Thyroid gland (tissue), 4 donors: ENCODE measurements around the gene CENPX.

ENCODE experiments used
- POLR2A ChIP-seq, 2 donors: fragments of 450-650 bp; IDR thresholded peaks; one replicate each; pipeline ENCODE4 v1.6.1; 2017; ENCODE audit warnings: antibody characterized with exemption in 2 of 2, mild to moderate bottlenecking in 2 of 2, moderate library complexity in 1 of 2
- TF ChIP-seq, protein P1 (sequence below), 6 experiments: fragments of 200-600 bp in 3 of 6; fragments of 450-650 bp in 3 of 6; sonication (generic) in 3 of 6; IDR thresholded peaks; one replicate each; pipeline ENCODE4 v1.5.1; 2016 to 2019; ENCODE audit warnings: antibody characterized with exemption in 6 of 6, mild to moderate bottlenecking in 2 of 6, inconsistent platforms in 1 of 6, moderate library complexity in 1 of 6

DNA sequence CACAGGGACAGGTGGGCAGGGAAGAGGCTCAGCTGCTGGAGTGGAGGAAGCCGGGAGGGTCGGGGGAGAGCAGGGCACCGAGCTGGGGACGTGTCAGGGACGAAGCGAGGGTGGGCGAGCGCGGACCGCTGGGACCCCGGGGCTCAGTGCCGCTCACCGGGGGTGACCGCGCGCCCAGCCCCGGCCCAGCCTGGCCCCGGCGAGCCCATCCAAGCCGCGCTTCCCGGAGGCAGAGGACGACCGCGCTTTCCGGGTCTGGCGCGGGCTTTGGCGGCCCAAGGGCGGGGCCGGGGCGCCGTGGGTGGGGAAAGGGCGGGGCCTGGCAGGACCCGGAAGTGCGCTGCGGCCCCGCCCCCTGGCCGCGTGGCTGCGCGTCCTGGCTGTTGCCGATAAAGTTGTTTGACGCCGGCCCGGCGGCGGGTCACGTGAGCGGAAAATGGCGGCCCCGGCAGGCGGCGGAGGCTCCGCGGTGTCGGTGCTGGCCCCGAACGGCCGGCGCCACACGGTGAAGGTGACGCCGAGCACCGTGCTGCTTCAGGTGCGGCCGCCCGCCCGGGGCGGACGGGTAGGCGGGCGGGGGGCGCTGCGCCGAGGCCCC is 45.4 kb downstream of the CENPX start, which contains the start of gene ASPSCR1:
- TF ChIP-seq, protein P1, sequence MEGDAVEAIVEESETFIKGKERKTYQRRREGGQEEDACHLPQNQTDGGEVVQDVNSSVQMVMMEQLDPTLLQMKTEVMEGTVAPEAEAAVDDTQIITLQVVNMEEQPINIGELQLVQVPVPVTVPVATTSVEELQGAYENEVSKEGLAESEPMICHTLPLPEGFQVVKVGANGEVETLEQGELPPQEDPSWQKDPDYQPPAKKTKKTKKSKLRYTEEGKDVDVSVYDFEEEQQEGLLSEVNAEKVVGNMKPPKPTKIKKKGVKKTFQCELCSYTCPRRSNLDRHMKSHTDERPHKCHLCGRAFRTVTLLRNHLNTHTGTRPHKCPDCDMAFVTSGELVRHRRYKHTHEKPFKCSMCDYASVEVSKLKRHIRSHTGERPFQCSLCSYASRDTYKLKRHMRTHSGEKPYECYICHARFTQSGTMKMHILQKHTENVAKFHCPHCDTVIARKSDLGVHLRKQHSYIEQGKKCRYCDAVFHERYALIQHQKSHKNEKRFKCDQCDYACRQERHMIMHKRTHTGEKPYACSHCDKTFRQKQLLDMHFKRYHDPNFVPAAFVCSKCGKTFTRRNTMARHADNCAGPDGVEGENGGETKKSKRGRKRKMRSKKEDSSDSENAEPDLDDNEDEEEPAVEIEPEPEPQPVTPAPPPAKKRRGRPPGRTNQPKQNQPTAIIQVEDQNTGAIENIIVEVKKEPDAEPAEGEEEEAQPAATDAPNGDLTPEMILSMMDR (IDR thresholded peaks at IDR 0.05), result no peak
- TF ChIP-seq POLR2A (IDR thresholded peaks at IDR 0.05), result peak in 1 of 2 donors; percentile 76
